HG03097 (cell line): ENCODE measurements around the gene VPS37B.

ENCODE experiments used
- ATAC-seq: cut with Tn5 transposase; IDR thresholded peaks from one replicate; pipeline ENCODE4 v1.9.1; 2021; ENCODE audit not compliant: unreplicated experiment, low FRiP score

VPS37B gene

GRCh38 chr12:122855071-122855829 lies 40.7 kb downstream of the VPS37B start:
- ATAC-seq: no peak

- no peak for ATAC-seq
Measured at GRCh38 chr12:122854554-122854953, 41.4 kb downstream of the VPS37B start.

GRCh38 chr12:122853582-122854245 lies 42.2 kb downstream of the VPS37B start:
- no peak for ATAC-seq

DNA sequence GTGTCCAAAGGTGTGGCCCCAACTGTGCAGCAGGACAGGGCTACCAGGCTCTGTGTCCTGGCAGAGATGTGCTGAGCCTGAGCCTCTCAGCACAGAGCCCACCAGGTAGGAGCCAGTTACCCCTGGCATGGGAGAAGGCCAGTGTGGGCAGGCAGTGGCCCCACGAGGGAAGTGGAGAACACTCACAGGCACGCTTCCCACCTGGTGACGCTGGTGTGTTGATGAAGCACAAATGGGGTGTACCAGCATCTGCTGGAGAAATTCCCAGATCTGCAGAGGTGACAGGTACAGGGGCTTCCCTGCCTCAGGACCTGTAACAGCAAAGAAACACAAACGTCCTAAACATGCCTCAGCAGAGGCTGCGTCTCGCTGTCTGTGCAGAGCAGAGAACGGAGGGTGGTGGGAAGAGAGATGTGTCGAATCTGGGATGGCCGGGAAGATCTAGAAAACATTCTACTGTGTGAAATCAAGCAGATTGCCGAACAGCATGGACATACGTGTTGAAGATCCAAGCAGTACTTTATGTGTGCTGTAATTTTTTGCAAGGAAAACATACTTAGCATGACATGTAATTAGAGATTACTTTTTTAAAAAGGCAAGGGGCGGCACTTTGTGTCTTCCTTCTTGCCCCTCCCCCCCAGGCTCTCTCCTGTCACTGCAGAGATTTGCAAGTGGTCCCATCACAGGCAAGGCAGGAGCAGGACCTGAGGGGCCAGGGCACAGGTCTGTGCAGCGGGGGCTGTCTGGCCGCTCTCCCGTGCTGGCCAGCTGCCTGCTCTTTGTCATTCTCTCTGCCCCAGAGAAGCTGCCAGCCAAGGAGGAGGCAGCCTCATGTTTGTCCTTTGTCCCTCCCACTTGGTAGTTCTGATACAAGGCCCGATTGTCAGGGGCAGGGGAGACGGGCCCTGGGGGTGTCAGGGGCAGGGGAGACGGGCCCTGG lies 43.3 kb downstream of the VPS37B start:
- ATAC-seq: no peak

GRCh38 chr12:122851820-122852219 lies 44.1 kb downstream of the VPS37B start:
- ATAC-seq: no peak

- ATAC-seq: no peak
Measured at GRCh38 chr12:122850695-122851350, 45.1 kb downstream of the VPS37B start.

DNA sequence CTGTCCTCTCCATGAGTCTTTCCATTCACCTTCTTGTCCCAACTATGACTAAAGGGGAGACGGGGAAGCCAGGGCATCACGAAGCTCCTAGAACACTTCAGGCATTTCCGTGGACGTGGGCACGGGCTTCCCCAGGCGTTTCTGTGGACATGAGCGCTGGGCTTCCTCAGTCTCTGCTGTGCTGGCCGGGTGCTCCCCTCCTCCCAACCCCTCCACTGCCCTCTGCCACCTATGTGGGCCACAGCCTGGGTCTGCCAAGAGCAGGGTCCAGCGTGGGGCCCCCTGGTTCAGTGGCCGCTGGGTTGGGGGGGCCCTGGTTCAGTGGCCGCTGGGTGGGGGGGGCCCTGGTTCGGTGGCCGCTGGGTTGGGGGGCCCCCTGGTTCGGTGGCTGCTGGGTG lies 45.9 kb downstream of the VPS37B start:
- no peak for ATAC-seq

DNA sequence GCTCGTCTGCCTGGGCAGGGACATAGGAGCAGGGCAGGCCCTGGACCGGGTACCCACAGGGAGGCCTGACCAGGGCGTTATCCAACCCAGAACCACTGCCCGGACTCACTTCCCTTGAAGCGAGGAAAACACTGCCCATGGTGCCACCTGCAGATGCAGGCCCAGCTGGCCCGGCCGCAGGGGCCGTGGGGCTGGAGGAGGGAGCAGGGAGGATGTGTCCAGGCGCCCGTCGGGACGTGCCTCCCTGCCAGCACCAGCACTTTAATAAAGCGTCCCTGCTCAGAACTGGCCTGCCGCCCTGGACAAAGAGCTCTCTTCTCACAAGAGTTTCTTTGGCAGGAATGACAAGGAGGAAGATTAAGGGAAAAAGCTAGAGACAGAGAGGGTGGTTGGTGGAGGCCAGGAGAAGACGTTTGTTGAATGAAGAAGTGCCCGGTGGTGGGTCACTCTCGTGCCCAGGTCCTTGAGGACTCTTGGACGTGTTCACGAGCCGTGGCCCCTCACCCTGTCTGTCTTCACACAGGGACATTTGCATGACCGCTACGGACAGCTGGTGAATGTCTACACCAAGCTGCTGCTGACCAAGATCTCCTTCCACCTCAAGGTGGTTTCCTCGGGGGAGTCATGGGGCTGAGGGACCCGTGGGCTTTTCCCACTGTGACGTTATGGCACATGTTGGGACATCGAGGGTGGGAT lies 46.4 kb downstream of the VPS37B start:
- no peak for ATAC-seq

- no peak for ATAC-seq
Measured at GRCh38 chr12:122848471-122849351, 47.2 kb downstream of the VPS37B start.

GRCh38 chr12:122847921-122848421 lies 48.0 kb downstream of the VPS37B start:
- no peak for ATAC-seq

DNA sequence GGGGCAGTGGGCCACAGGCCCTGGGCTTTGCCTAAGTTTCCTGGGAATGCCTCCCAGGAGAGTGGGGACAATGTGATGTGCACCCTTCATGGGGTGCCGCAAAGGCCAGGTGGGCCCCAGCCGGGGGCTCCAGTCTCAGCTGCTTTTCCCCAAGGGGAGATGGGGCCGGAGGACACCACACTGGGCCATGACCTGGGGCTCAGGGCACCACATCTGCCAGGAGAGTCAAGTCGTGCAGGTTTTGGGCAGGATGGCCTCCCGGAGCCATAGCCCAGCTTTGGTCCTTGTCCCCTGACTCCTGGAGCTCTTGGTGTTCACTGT lies 48.4 kb downstream of the VPS37B start:
- no peak for ATAC-seq

- no peak for ATAC-seq
Measured at GRCh38 chr12:122846622-122847515, 49.1 kb downstream of the VPS37B start.

- ATAC-seq: no peak
Measured at GRCh38 chr12:122845865-122846621, 49.9 kb downstream of the VPS37B start.

GRCh38 chr12:122845041-122845864 lies 50.7 kb downstream of the VPS37B start:
- no peak for ATAC-seq

DNA sequence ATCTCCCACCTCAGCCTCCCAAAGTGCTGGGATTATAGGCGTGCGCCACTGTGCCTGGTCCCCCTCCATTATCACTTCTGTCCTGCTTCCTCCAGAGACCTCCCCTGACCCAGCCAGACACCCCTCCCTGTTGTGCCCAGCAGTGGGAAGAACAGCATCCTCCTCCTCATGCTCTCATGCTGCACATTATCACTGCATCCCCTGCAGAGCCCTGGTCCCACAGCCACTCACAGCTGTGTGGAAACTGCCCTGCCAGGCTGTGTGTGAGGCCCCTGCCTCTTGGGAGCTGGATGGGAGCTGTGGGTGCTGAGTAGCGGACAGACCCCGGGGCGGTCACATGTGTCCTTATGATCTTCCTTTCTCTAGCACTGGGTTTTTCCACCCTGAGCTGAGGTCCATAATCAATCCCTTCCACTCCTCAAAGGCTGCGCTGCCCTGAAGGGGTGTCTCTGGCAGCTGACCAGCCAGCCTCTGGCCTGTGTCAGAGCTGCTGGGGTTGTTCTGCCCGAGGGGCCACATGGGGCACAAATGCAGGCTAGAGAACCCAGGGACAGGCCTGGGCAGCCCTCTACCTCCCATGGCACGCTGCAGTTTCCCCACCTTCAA lies 51.5 kb downstream of the VPS37B start:
- no peak for ATAC-seq

- ATAC-seq: no peak
Measured at GRCh38 chr12:122843455-122843854, 52.5 kb downstream of the VPS37B start.
